Rectal smooth muscle tissue (tissue), 1 donor: ENCODE data around the gene THADA.

ENCODE experiments used
- H3K27ac ChIP-seq: one replicate; pipeline ENCODE4 v1.7.0; 2013; ENCODE audit warnings: low read depth, low read length, inconsistent platforms
- H3K27me3 ChIP-seq: one replicate; pipeline ENCODE4 v1.7.0; 2013; ENCODE audit warnings: low read length; ENCODE audit not compliant: control insufficient read depth, insufficient read depth
- H3K36me3 ChIP-seq: one replicate; pipeline ENCODE4 v1.7.0; 2013; ENCODE audit warnings: low read length; ENCODE audit not compliant: control insufficient read depth, insufficient read depth
- H3K4me1 ChIP-seq: one replicate; pipeline ENCODE4 v1.7.0; 2013; ENCODE audit warnings: low read length; ENCODE audit not compliant: control insufficient read depth, insufficient read depth
- H3K4me3 ChIP-seq: one replicate; pipeline ENCODE4 v1.7.0; 2013; ENCODE audit warnings: low read length
- H3K9ac ChIP-seq: one replicate; pipeline ENCODE4 v1.7.0; 2013; ENCODE audit warnings: low read length

The THADA gene

GRCh38 chr2:43511199-43511598 is 84.6 kb downstream of the THADA start:
- no peak overlapping the region for H3K4me3 ChIP-seq
- peaks cover 10% of the 10 kb centered on the region for H3K4me1 ChIP-seq
- no peak overlapping the region for H3K27ac ChIP-seq
- H3K9ac ChIP-seq, result no peak overlapping the region
- no peaks in the 10 kb centered on the region for H3K36me3 ChIP-seq
- no peaks in the 10 kb centered on the region for H3K27me3 ChIP-seq

- Histone ChIP-seq H3K36me3 (no peaks in the 10 kb centered on the region), H3K4me1 (peaks cover 9% of the 10 kb centered on the region), H3K27ac (no peak overlapping the region), H3K9ac (no peak overlapping the region), H3K27me3 (no peaks in the 10 kb centered on the region), H3K4me3 (no peak overlapping the region)
Measured at GRCh38 chr2:43509886-43510285, 86.0 kb downstream of the THADA start.

DNA sequence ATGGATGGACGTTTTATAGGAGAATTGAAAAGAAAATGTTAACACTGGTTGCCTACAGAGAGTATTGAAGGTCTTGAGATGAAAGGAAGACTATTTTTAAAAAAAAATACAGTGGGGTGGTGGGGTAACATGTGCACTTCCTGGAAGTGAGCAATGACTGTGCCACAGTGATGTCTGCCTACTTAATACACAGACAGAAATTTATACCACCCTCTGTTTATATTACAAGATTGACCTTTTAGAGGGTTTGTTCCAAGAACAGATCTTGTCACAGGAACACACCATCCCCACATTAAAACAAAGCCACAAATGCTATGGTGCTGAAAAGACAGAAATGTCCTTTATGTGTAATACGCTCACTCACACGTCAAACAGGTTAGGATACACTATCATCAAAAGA is 87.6 kb downstream of the THADA start:
- Histone ChIP-seq H3K27ac (no peak overlapping the region), H3K9ac (no peak overlapping the region), H3K4me1 (peaks cover 3% of the 10 kb centered on the region)

GRCh38 chr2:43507137-43507536 is 88.7 kb downstream of the THADA start:
- Histone ChIP-seq H3K4me3 (no peak overlapping the region), H3K4me1 (no peaks in the 10 kb centered on the region), H3K9ac (no peak overlapping the region), H3K36me3 (no peaks in the 10 kb centered on the region), H3K27ac (no peak overlapping the region), H3K27me3 (no peaks in the 10 kb centered on the region)

More for the DNA sequence above, 87.6 kb downstream of the THADA start:
- Histone ChIP-seq H3K4me3 (no peak overlapping the region), H3K36me3 (no peaks in the 10 kb centered on the region), H3K27me3 (no peaks in the 10 kb centered on the region)

DNA sequence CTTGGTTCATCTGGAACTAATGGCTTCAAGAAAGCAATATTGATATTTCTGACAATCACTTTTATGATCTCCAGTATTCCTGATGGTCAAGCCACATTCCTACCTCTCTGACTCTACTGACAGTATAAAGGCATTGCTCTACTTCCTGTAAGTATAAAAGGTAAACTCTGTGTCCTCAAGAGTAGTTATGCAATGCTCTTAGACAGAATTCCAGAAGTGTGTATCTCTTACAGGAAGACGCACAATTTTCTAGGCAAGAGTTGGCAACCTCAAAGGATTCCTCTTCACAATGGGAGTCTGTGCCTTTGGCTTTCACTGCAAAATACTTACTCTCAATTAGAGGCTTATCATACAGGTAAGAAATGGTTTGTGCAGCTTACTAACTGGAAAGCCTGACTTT is 100.1 kb downstream of the THADA start:
- no peaks in the 10 kb centered on the region for H3K4me1 ChIP-seq
- no peaks in the 10 kb centered on the region for H3K27me3 ChIP-seq
- H3K4me3 ChIP-seq, result no peak overlapping the region
- H3K9ac ChIP-seq, result no peak overlapping the region
- H3K36me3 ChIP-seq, result no peaks in the 10 kb centered on the region
- H3K27ac ChIP-seq, result no peak overlapping the region

GRCh38 chr2:43493954-43494353 is 101.9 kb downstream of the THADA start:
- no peak overlapping the region for H3K4me3 ChIP-seq
- no peaks in the 10 kb centered on the region for H3K4me1 ChIP-seq
- H3K36me3 ChIP-seq, result no peaks in the 10 kb centered on the region
- H3K9ac ChIP-seq, result no peak overlapping the region
- no peaks in the 10 kb centered on the region for H3K27me3 ChIP-seq
- H3K27ac ChIP-seq, result no peak overlapping the region

- Histone ChIP-seq H3K36me3 (no peaks in the 10 kb centered on the region), H3K4me3 (no peak overlapping the region), H3K4me1 (no peaks in the 10 kb centered on the region), H3K27me3 (no peaks in the 10 kb centered on the region), H3K9ac (no peak overlapping the region), H3K27ac (no peak overlapping the region)
Measured at GRCh38 chr2:43491065-43491639, 104.7 kb downstream of the THADA start.

- Histone ChIP-seq H3K36me3 (no peaks in the 10 kb centered on the region), H3K27me3 (no peaks in the 10 kb centered on the region), H3K4me3 (no peak overlapping the region), H3K4me1 (no peaks in the 10 kb centered on the region), H3K9ac (no peak overlapping the region), H3K27ac (no peak overlapping the region)
Measured at GRCh38 chr2:43490252-43490786, 105.5 kb downstream of the THADA start.

DNA sequence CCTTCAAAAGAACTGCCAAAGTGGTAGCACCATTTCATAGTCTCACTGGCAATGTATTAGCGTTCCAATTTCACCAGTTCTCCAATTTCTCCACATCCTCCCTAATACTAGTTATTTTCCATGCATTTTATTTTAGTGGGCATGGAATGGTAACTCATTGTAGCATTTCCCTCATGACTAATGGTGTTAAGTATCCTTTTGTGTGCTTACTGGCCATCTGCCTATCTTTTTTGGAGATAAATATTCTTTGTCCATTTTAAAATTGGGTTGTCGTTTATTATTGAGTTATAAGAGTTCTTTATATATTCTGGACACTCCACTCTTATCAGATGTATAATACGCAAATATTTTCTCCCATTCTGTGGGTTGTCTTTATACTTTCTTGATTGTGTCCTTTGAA is 107.1 kb downstream of the THADA start:
- Histone ChIP-seq H3K9ac (no peak overlapping the region), H3K36me3 (no peaks in the 10 kb centered on the region), H3K4me3 (no peak overlapping the region), H3K27me3 (no peaks in the 10 kb centered on the region), H3K4me1 (peaks cover 6% of the 10 kb centered on the region), H3K27ac (no peak overlapping the region)

DNA sequence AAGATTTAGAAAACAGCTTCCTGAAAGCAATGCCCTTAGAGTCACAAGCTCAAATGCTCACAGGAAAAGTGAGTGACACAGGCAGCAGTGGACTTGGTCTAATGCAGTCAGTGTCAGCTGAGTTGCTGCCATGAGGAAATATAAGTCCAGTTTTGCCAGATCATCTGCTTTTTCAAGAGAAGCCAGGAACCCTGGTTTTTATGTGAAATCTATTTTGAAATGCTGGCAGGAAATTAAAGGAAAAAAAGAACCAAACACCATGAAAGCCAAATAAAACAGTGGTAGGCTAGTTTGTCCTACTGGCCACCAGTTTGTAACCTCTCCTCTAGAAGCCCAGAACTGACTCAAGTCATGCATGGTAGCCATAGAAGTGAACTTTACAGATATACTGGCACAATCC is 109.2 kb downstream of the THADA start:
- H3K27me3 ChIP-seq, result no peaks in the 10 kb centered on the region
- no peak overlapping the region for H3K9ac ChIP-seq
- H3K4me3 ChIP-seq, result no peak overlapping the region
- H3K4me1 ChIP-seq, result peaks cover 24% of the 10 kb centered on the region
- no peaks in the 10 kb centered on the region for H3K36me3 ChIP-seq
- no peak overlapping the region for H3K27ac ChIP-seq

GRCh38 chr2:43484323-43484930 is 111.4 kb downstream of the THADA start:
- H3K36me3 ChIP-seq, result no peaks in the 10 kb centered on the region
- H3K9ac ChIP-seq, result no peak overlapping the region
- peaks cover 24% of the 10 kb centered on the region for H3K4me1 ChIP-seq
- no peak overlapping the region for H3K4me3 ChIP-seq
- no peaks in the 10 kb centered on the region for H3K27me3 ChIP-seq
- H3K27ac ChIP-seq, result peak overlapping the region; percentile 57

DNA sequence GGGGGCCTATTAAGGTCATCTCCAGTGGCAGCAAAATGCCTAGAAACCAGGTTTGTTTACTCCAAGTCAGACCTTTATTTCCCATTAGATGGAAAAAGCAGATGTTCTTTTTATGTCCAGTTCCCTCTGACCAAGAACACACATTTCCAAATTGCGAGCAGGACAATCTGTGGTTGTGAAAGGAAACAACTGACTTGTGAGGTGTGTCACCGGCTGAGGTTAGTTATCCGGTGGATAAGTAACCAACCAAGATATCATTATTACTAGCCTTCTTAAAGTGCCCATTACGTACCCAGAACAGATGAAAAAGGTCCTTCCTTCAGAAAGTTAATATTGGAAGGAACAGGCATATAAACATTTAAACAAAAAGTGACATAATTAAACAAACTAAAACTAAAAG is 112.9 kb downstream of the THADA start:
- Histone ChIP-seq H3K4me1 (peaks cover 30% of the 10 kb centered on the region), H3K9ac (no peak overlapping the region)

DNA sequence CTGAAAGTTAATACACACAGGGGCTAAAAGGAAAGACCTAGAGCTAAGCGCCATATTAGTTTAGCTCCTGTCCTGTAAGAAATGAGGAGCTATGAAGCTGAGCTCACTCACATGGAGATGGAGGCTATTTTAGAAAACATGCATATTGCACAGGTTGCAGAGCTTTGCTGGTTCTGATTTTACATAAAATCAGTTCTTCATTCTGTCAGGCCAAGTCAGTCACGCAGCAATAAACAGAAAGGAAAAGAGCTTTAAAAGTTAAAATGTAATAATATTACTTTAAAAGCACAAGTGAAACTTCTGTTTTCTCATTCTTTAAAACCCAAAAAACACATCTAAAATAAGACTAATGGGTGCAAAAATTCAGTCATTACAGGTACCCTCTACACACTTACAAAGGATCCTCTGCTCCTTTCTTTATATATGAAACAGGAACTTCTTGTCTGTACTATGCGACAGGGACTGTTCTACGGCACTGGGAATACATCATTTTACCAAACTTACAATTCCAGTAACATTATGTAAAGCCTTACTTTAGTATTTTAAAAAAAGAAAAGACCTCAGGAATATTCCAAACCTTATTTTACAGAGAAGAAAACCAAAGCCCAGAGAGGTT is 113.8 kb downstream of the THADA start:
- Histone ChIP-seq H3K4me1 (peaks cover 30% of the 10 kb centered on the region), H3K9ac (no peak overlapping the region), H3K36me3 (no peaks in the 10 kb centered on the region), H3K4me3 (no peak overlapping the region), H3K27me3 (no peaks in the 10 kb centered on the region), H3K27ac (peak overlapping the region; percentile 57)

More for the DNA sequence above, 112.9 kb downstream of the THADA start:
- peak overlapping the region; percentile 57 for H3K27ac ChIP-seq
- H3K36me3 ChIP-seq, result no peaks in the 10 kb centered on the region
- H3K27me3 ChIP-seq, result no peaks in the 10 kb centered on the region
- H3K4me3 ChIP-seq, result no peak overlapping the region
